ENCODE measurements around the gene CNPY4. TPM values are rescaled to one million over a fixed set of nuclear protein-coding genes. Genes with fewer than 3 reads are reported as not detected.

Gene CNPY4
- polyA plus RNA-seq, 1 experiment: 29.7 TPM

- ChIA-PET CTCF (no interaction called here), POLR2A (interaction anchor here (0.7 kb wide), 1 partner anchor 33 kb away, joined by 8 read pairs; no protein-coding TSS in a partner anchor)
- Histone ChIP-seq H3K9me3 (ENCODE audit: control insufficient read depth, insufficient read depth, low read length) (no peaks in the 10 kb centered on the region), H3K27ac (ENCODE audit: low read depth, low read length) (no peak overlapping the region), H3K4me3 (ENCODE audit: low read depth, low read length) (no peak overlapping the region), H3K27me3 (ENCODE audit: control insufficient read depth, insufficient read depth, low read length) (no peaks in the 10 kb centered on the region)
- DNase-seq (ENCODE audit: low read depth, low spot score): no peak
- TF ChIP-seq CTCF (IDR thresholded peaks at IDR 0.05; ENCODE audit: low read depth, low read length): no peak
Observed at GRCh38 chr7:100115026-100115425, 4.4 kb upstream of the CNPY4 start.

- DNase-seq (ENCODE audit: low read depth, low spot score): no peak
- H3K4me3 ChIP-seq (ENCODE audit: low read depth, low read length): peak overlapping the region; percentile 98
- no peak for TF ChIP-seq CTCF (IDR thresholded peaks at IDR 0.05; ENCODE audit: low read depth, low read length)
- H3K9me3 ChIP-seq (ENCODE audit: control insufficient read depth, insufficient read depth, low read length): no peaks in the 10 kb centered on the region
- ChIA-PET CTCF (no interaction called here), POLR2A (no interaction called here)
- H3K27ac ChIP-seq (ENCODE audit: low read depth, low read length): no peak overlapping the region
- H3K27me3 ChIP-seq (ENCODE audit: control insufficient read depth, insufficient read depth, low read length): no peaks in the 10 kb centered on the region
Observed at GRCh38 chr7:100118388-100119071, 904 bp upstream of the CNPY4 start.

GRCh38 chr7:100119970-100120732, 717 bp downstream of the CNPY4 start:
- ChIA-PET CTCF (interaction anchor here (0.5 to 2.2 kb wide), 3 partner anchors 10 to 65 kb away, joined by 4 to 11 read pairs (median 9); no protein-coding TSS in a partner anchor), POLR2A (interaction anchor here (0.6 kb wide), 1 partner anchor 39 kb away, joined by 3 read pairs; the partner anchor contains the start of gene TRAPPC14)

GRCh38 chr7:100120733-100121036, 1.3 kb downstream of the CNPY4 start:
- no peaks in the 10 kb centered on the region for H3K9me3 ChIP-seq (ENCODE audit: control insufficient read depth, insufficient read depth, low read length)
- no peaks in the 10 kb centered on the region for H3K27me3 ChIP-seq (ENCODE audit: control insufficient read depth, insufficient read depth, low read length)
- ChIA-PET POLR2A (no interaction called here), CTCF (interaction anchor here (0.5 to 2.2 kb wide), 3 partner anchors 10 to 66 kb away, joined by 4 to 11 read pairs (median 9); no protein-coding TSS in a partner anchor)
- peak overlapping the region; percentile 98 for H3K4me3 ChIP-seq (ENCODE audit: low read depth, low read length)
- no peak for DNase-seq (ENCODE audit: low read depth, low spot score)
- H3K27ac ChIP-seq (ENCODE audit: low read depth, low read length): no peak overlapping the region
- no peak for TF ChIP-seq CTCF (IDR thresholded peaks at IDR 0.05; ENCODE audit: low read depth, low read length)

More at GRCh38 chr7:100119970-100120732, 717 bp downstream of the CNPY4 start:
- Histone ChIP-seq H3K27ac (ENCODE audit: low read depth, low read length) (peak overlapping the region; percentile 74), H3K27me3 (ENCODE audit: control insufficient read depth, insufficient read depth, low read length) (no peaks in the 10 kb centered on the region), H3K4me3 (ENCODE audit: low read depth, low read length) (peak overlapping the region; percentile 98), H3K9me3 (ENCODE audit: control insufficient read depth, insufficient read depth, low read length) (no peaks in the 10 kb centered on the region)
- no peak for DNase-seq (ENCODE audit: low read depth, low spot score)
- no peak for TF ChIP-seq CTCF (IDR thresholded peaks at IDR 0.05; ENCODE audit: low read depth, low read length)

- no peak overlapping the region for H3K27ac ChIP-seq (ENCODE audit: low read depth, low read length)
- POLR2A ChIA-PET: no interaction called here
- H3K27me3 ChIP-seq (ENCODE audit: control insufficient read depth, insufficient read depth, low read length): no peaks in the 10 kb centered on the region
- DNase-seq (ENCODE audit: low read depth, low spot score): no peak
- H3K9me3 ChIP-seq (ENCODE audit: control insufficient read depth, insufficient read depth, low read length): no peaks in the 10 kb centered on the region
- no peak for TF ChIP-seq CTCF (IDR thresholded peaks at IDR 0.05; ENCODE audit: low read depth, low read length)
- no peak overlapping the region for H3K4me3 ChIP-seq (ENCODE audit: low read depth, low read length)
- CTCF ChIA-PET: interaction anchor here (1.2 to 2.2 kb wide), 2 partner anchors 8 to 9 kb away, joined by 4 to 11 read pairs; no protein-coding TSS in a partner anchor
Observed at GRCh38 chr7:100122067-100122466, 2.6 kb downstream of the CNPY4 start.
